K562 treated with DMSO at 1 percent for 24 hours (cell line): ENCODE data around the gene PILRB. TPM values are rescaled to one million over a fixed set of nuclear protein-coding genes. Genes with fewer than 3 reads are reported as not detected.

ENCODE experiments used
- total RNA-seq: library from RNA; unstranded; fragments of 300-600 nt; gene quantifications from 2 replicates; pipeline ENCODE4 v1.2.3, GENCODE V29; 2022; ENCODE audit warnings: low read depth; ENCODE audit not compliant: insufficient read depth

PILRB gene
- 29.5 and 32.4 TPM in 2 replicates for total RNA-seq

DNA sequence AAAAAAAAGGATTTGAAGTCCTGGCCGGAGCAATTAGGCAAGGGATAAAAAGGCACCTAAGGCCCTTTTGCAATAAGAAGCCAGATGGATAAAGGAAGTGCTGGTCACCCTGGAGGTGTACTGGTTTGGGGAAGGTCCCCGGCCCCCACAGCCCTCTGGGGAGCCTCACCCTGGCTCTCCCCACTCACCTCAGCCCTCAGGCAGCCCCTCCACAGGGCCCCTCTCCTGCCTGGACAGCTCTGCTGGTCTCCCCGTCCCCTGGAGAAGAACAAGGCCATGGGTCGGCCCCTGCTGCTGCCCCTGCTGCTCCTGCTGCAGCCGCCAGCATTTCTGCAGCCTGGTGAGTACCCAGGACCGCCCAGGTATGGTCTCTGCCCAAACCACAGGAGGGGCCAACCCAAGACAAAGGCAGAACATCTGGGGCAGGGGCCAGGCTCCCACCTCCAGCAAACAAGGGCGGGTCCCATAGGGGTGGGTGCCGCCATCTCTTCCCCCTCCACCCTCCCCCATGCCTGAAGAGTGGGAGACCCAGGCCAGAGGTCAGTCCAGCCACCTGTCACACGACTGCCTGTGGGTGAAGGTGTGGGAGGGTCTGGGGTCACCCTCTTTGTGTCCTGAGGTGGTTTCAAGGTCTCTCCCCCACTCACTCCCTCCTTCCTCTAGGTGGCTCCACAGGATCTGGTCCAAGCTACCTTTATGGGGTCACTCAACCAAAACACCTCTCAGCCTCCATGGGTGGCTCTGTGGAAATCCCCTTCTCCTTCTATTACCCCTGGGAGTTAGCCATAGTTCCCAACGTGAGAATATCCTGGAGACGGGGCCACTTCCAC, at the start of gene PILRB:
PILRB (plus strand) TSS at position 91 of the 830 bp plus-strand sequence; CDS start at position 277, 186 bp downstream.

DNA sequence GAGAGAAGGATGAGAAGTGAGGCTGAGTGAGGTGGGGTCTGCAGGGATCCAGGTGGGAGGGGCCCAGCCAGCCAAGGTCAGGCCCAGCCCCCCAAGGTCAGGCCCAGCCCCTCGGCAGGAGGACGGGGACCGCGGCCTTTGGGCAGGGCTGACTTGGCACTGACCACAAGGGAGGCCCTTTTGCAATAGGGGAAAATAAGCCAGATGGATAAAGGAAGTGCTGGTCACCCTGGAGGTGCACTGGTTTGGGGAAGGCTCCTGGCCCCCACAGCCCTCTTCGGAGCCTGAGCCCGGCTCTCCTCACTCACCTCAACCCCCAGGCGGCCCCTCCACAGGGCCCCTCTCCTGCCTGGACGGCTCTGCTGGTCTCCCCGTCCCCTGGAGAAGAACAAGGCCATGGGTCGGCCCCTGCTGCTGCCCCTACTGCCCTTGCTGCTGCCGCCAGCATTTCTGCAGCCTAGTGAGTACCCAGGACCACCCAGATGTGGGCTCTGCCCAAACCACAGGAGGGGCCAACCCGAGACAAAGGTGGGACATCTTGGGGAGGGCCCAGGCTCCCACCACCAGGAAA, 15.4 kb downstream of the PILRB start, which contains the start of gene PILRA:
PILRA (plus strand) TSS at position 227 of the 571 bp plus-strand sequence; CDS start at position 397, 170 bp downstream.

Other genes starting within 250 kb of the PILRB start
- gene TAF6, start 238.8 kb upstream of the PILRB start, total RNA-seq: 108 and 127 TPM in 2 replicates
- gene CNPY4, start 238.5 kb upstream of the PILRB start, total RNA-seq: 8.4 and 10.7 TPM in 2 replicates
- gene MBLAC1, start 231.2 kb upstream of the PILRB start, total RNA-seq: 5.3 and 5.6 TPM in 2 replicates
- gene LAMTOR4, start 209.2 kb upstream of the PILRB start, total RNA-seq: 355 and 415 TPM in 2 replicates
- 47.1 and 49.6 TPM in 2 replicates for gene TRAPPC14, start 199.4 kb upstream of the PILRB start, total RNA-seq
- gene GAL3ST4, start 189.5 kb upstream of the PILRB start, total RNA-seq: 3.5 and 4.9 TPM in 2 replicates
- 3.2 and 4.3 TPM in 2 replicates for gene GPC2, start 180.7 kb upstream of the PILRB start, total RNA-seq
- gene STAG3, start 180.2 kb upstream of the PILRB start, total RNA-seq: 6.8 and 7.3 TPM in 2 replicates
- not detected in 2 replicates for gene PVRIG, start 138.2 kb upstream of the PILRB start, total RNA-seq
- 4.1 and 4.3 TPM in 2 replicates for gene SPDYE3, start 50.4 kb upstream of the PILRB start, total RNA-seq
- 2.1 TPM in 2 replicates for gene PILRA, start 15.4 kb downstream of the PILRB start, total RNA-seq
- 3.3 and 6.7 TPM in 2 replicates for gene ZCWPW1, start 70.6 kb downstream of the PILRB start, total RNA-seq
- gene MEPCE, start 71.7 kb downstream of the PILRB start, total RNA-seq: 97.3 and 99.1 TPM in 2 replicates
- 113 and 152 TPM in 2 replicates for gene PPP1R35, start 78.4 kb downstream of the PILRB start, total RNA-seq
- gene SPACDR, start 106.1 kb downstream of the PILRB start, total RNA-seq: 0.52 and 1.1 TPM in 2 replicates
- gene TSC22D4, start 121.1 kb downstream of the PILRB start, total RNA-seq: 189 and 200 TPM in 2 replicates
- 1.3 and 2.4 TPM in 2 replicates for gene NYAP1, start 125.8 kb downstream of the PILRB start, total RNA-seq
- gene AGFG2, start 181.1 kb downstream of the PILRB start, total RNA-seq: 20.6 and 21.7 TPM in 2 replicates
- 10.9 and 17.9 TPM in 2 replicates for gene SAP25, start 215.8 kb downstream of the PILRB start, total RNA-seq
- gene LRCH4, start 228.0 kb downstream of the PILRB start, total RNA-seq: 101 and 102 TPM in 2 replicates
- gene FBXO24, start 228.2 kb downstream of the PILRB start, total RNA-seq: 1.8 TPM in 2 replicates
- gene PCOLCE, start 244.2 kb downstream of the PILRB start, total RNA-seq: 25.0 and 27.0 TPM in 2 replicates